Stimulated activated naive CD8-positive, alpha-beta T cell treated with anti-CD3 and anti-CD28 coated beads, Interleukin-15, Interleukin-2, amounts not matched to agents 100 ng/mL and 50 ng/mL, for 24 hours (primary cell): Measurements from ENCODE around the gene RPEL1.

Experiments used
- H3K27ac Mint-ChIP-seq: one replicate; pipeline ENCODE4 v1.8.0; 2021; ENCODE audit warnings: mild to moderate bottlenecking, mixed read lengths
- H3K27me3 Mint-ChIP-seq: one replicate; pipeline ENCODE4 v1.8.0; 2021; ENCODE audit warnings: mixed read lengths
- H3K36me3 Mint-ChIP-seq: one replicate; pipeline ENCODE4 v1.8.0; 2021; ENCODE audit warnings: low read depth, mixed read lengths
- H3K4me1 Mint-ChIP-seq: one replicate; pipeline ENCODE4 v1.8.0; 2021; ENCODE audit warnings: low read depth, mixed read lengths
- H3K4me3 Mint-ChIP-seq: one replicate; pipeline ENCODE4 v1.8.0; 2021; ENCODE audit warnings: mild to moderate bottlenecking, mixed read lengths
- H3K9me3 Mint-ChIP-seq: one replicate; pipeline ENCODE4 v1.8.0; 2021; ENCODE audit warnings: mixed read lengths

The RPEL1 gene

DNA sequence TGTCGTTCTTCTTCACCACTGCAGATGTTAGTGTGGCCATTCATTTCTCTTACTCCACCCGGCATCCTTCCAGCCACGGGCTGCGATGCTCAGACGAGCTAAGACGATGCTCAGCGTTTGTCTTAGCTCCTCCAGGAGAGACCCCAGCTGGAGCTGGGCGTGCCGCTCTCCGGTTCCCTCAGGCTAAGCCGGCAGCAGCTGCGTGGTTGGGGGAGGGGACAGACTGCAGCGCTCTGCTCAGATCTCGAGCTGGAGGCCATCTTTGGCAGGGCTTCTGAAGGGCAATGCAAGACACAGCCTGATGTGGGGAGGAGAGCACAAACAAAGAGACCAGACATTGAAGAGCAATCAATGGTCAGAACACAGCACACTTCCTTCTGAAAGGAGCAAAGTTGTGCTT, 36.1 kb downstream of the RPEL1 start:
- Mint-ChIP-seq H3K27ac (no peak overlapping the region), H3K4me3 (no peak overlapping the region), H3K9me3 (no peaks in the 10 kb centered on the region), H3K4me1 (peaks cover 8% of the 10 kb centered on the region), H3K36me3 (no peaks in the 10 kb centered on the region), H3K27me3 (peaks cover 70% of the 10 kb centered on the region)

GRCh38 chr10:103282961-103283360, 37.3 kb downstream of the RPEL1 start:
- Mint-ChIP-seq H3K36me3 (no peaks in the 10 kb centered on the region), H3K27me3 (peaks cover 74% of the 10 kb centered on the region), H3K4me1 (peaks cover 7% of the 10 kb centered on the region), H3K27ac (no peak overlapping the region), H3K4me3 (no peak overlapping the region), H3K9me3 (no peaks in the 10 kb centered on the region)

DNA sequence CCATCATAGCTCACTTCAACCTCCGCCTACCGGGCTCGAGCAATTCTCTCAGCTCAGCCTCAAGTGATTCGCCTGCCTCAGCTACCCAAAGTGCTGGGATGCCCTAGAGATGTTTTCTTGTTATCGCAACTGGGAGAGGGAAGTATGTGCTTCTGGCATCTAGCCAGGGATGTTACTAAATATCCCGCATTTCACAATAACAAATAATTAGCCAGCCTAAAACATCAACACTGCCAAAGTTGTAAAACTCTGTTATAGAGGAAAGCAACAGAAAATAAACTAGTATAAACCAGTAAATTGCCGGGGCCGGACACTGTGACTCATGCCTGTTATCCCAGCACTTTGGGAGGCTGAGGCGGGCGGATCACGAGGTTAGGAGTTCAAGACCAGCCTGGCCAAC, 38.5 kb downstream of the RPEL1 start:
- H3K36me3 Mint-ChIP-seq = no peaks in the 10 kb centered on the region
- H3K4me3 Mint-ChIP-seq = no peak overlapping the region
- no peaks in the 10 kb centered on the region for H3K9me3 Mint-ChIP-seq
- H3K27ac Mint-ChIP-seq = no peak overlapping the region
- H3K27me3 Mint-ChIP-seq = peaks cover 72% of the 10 kb centered on the region
- H3K4me1 Mint-ChIP-seq = no peaks in the 10 kb centered on the region

GRCh38 chr10:103287992-103288391, 42.3 kb downstream of the RPEL1 start:
- Mint-ChIP-seq H3K27ac (no peak overlapping the region), H3K27me3 (peaks cover 44% of the 10 kb centered on the region), H3K4me1 (no peaks in the 10 kb centered on the region), H3K4me3 (no peak overlapping the region), H3K36me3 (no peaks in the 10 kb centered on the region), H3K9me3 (no peaks in the 10 kb centered on the region)

GRCh38 chr10:103291588-103291987, 45.9 kb downstream of the RPEL1 start:
- Mint-ChIP-seq H3K27ac (no peak overlapping the region), H3K4me1 (no peaks in the 10 kb centered on the region), H3K4me3 (no peak overlapping the region), H3K9me3 (no peaks in the 10 kb centered on the region), H3K27me3 (peaks cover 25% of the 10 kb centered on the region), H3K36me3 (no peaks in the 10 kb centered on the region)

GRCh38 chr10:103295374-103296015, 49.8 kb downstream of the RPEL1 start:
- Mint-ChIP-seq H3K36me3 (no peaks in the 10 kb centered on the region), H3K4me1 (no peaks in the 10 kb centered on the region), H3K27ac (no peak overlapping the region), H3K27me3 (no peaks in the 10 kb centered on the region), H3K9me3 (no peaks in the 10 kb centered on the region), H3K4me3 (no peak overlapping the region)
